Rectal smooth muscle tissue (tissue), 1 donor: ENCODE data around the gene MYL11.

ENCODE experiments used
- H3K27ac ChIP-seq: one replicate; pipeline ENCODE4 v1.7.0; 2013; ENCODE audit warnings: low read depth, low read length, inconsistent platforms
- H3K27me3 ChIP-seq: one replicate; pipeline ENCODE4 v1.7.0; 2013; ENCODE audit warnings: low read length; ENCODE audit not compliant: control insufficient read depth, insufficient read depth
- H3K36me3 ChIP-seq: one replicate; pipeline ENCODE4 v1.7.0; 2013; ENCODE audit warnings: low read length; ENCODE audit not compliant: control insufficient read depth, insufficient read depth
- H3K4me1 ChIP-seq: one replicate; pipeline ENCODE4 v1.7.0; 2013; ENCODE audit warnings: low read length; ENCODE audit not compliant: control insufficient read depth, insufficient read depth
- H3K4me3 ChIP-seq: one replicate; pipeline ENCODE4 v1.7.0; 2013; ENCODE audit warnings: low read length
- H3K9ac ChIP-seq: one replicate; pipeline ENCODE4 v1.7.0; 2013; ENCODE audit warnings: low read length

MYL11 gene

DNA sequence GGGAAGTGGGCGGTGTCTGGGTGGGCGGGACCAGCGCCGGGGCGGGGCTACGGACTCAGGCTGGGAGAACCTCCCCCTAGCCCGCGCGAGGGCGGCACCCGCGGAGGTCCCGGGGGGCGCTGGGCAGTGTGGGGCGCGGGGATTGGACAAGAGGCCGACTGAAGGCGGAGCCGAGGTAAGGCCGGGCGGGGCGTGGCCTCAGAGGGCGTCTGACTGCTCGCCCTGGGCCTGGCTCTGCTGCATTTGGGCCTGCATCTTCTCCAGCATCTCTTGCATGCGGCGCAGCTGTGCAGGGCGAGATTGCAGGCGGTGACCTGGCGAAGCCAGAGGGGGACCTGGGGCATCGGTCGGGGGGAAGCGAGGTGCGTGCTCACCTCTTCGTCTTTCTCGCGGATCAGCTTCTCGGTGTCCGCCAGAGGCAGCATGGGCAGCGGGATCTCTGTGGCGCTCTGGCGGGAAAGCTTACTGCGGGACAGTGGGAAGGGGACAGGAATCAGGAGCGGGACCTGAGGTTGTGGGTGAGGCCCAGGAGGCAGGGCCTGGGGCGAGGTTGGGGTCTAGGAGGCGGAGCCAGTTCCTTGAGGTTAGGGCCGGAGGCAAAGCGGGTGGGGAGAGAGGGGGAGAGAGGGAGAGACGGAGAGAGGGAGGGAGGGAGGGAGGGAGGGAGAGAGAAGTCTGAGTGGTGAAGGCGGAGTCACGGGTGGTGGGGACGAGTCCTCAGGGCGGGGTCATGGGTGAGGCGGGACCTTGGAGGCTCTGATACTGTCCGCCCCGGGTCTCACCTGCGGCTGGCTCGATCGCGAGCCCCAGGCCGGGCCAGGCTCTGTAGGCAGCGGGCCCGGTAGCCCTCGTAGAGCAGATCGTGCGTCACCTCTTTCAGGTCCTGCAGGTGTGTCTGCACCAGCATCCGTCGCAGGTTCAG, 3.9 kb downstream of the MYL11 start:
- peak overlapping the region; percentile 100 for H3K27ac ChIP-seq
- no peaks in the 10 kb centered on the region for H3K27me3 ChIP-seq
- H3K36me3 ChIP-seq = no peaks in the 10 kb centered on the region
- peak overlapping the region; percentile 64 for H3K9ac ChIP-seq
- peaks cover 9% of the 10 kb centered on the region for H3K4me1 ChIP-seq
- H3K4me3 ChIP-seq = peak overlapping the region; percentile 92

DNA sequence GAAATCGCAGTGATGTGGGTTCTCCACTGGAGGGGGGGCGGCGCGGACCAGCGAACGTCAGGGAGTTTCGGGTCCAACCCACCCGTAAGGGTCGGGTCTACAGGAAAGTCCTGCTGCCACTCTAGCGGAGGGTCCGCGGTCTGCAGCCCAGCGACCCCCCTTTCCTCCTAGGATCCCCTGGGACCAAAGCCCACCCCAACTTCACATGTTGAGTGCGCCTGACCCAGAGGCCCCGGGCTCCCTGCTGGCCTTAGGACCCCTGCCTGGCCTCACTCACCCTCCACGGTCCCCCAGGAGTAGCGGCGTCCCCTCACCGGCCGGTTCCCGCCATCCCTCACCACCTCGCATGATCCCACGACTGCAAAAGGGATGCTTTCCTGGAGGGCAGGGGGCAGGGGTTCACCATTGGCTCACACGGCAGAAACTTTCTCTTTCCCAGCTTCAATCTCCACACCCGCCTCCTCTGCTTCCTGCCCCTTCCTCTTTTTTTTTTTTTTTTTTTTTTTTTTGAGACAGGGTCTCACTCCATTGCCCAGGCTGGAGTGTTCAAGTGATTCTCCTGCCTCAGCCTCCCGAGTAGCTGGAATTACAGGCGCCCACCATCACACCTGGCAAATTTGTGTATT, 4.7 kb downstream of the MYL11 start:
- Histone ChIP-seq H3K4me3 (peak overlapping the region; percentile 69), H3K9ac (peak overlapping the region; percentile 64), H3K4me1 (peaks cover 9% of the 10 kb centered on the region), H3K27me3 (no peaks in the 10 kb centered on the region), H3K36me3 (no peaks in the 10 kb centered on the region), H3K27ac (peak overlapping the region; percentile 92)

DNA sequence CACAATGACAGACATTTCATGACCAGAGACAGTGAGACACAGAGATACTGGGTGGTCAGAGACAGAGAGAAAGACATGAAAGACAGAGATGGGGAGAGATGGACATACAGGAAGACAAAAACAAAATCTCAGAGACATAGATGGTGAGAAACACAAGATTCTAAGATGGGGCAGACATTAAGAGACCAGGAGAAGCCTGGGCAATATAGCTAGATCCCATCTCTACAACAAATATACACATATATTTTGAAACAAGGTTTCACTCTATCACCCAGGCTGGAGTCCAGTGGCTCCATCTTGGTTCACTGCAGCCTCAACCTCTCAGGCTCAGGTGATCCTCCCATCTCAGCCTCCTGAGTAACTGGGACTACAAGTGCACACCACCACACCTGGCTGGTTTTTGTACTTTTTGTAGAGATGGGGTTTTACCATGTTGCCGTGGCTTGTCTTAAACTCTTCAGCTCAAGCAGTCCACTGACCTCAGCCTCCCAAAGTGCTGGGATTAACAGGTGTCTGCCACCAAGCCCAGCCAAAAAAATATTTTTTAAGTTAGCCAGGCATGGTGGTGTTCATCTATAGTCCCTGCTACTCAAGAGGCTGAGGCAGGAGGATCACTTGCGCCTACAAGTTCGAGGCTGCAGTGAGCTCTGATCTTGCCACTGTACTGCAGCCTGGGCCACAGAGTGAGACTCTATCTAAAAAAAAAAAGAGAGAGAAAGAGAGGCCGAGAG, 5.6 kb downstream of the MYL11 start:
- Histone ChIP-seq H3K27me3 (no peaks in the 10 kb centered on the region), H3K27ac (no peak overlapping the region), H3K36me3 (no peaks in the 10 kb centered on the region), H3K4me3 (no peak overlapping the region), H3K9ac (no peak overlapping the region), H3K4me1 (peaks cover 9% of the 10 kb centered on the region)

DNA sequence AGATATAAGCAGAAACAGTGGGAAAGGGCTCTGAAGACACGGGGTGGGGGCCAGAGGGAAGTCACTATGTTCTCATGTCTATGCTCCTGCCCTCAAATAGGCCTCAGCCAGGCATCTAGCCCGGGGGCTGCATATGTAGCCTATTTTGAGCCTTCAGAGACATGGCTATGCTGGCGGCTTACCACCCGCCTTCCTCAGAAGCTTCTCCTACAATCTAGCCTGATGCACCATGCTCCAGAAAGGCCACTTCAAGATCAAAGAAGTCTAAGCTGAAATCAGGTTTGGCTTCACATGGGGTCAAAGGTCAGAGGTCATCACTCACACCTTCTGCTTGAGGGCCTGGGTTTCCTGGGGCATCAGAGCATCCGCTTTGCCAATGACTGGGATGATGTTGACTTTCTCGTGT, 6.2 kb downstream of the MYL11 start:
- H3K4me3 ChIP-seq = no peak overlapping the region
- no peak overlapping the region for H3K9ac ChIP-seq
- no peak overlapping the region for H3K27ac ChIP-seq
- H3K27me3 ChIP-seq = no peaks in the 10 kb centered on the region
- no peaks in the 10 kb centered on the region for H3K36me3 ChIP-seq
- peaks cover 9% of the 10 kb centered on the region for H3K4me1 ChIP-seq

DNA sequence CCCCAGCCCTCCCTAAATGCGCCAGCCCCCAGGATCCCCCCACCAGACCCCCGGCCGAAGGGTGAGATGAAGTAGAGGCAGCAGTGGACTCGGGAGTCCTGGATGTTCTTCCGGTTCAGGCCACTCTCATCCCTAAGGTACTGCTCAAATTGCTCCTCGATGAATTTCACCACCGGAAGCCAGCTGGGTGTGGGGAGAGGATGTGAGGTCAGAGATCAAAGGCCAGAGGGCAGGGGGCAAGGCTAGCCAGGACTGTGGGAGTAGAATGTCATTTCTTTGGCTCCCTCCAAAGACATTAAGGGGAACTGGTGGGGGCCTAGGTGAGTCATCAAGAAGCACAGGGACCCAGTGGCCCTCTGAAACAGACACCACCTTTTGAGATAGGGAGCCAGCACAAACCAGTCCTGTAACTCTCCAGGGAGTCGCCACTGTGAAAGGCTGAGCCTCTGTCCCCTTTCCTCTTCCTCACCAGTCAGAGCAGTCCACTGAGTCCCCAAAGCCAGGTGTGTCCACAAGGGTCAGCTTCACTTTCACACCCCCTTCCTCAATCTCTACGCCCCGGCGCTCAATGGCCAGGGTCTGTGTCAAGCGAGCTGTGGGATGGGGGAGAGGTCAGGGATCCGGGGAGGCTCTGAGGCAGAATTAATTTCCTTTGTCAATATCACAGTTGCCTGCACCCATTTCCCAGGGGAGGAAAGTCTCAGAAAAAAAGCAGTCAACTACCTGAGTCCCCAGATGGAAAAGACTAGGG, 6.9 kb downstream of the MYL11 start:
- no peak overlapping the region for H3K27ac ChIP-seq

DNA sequence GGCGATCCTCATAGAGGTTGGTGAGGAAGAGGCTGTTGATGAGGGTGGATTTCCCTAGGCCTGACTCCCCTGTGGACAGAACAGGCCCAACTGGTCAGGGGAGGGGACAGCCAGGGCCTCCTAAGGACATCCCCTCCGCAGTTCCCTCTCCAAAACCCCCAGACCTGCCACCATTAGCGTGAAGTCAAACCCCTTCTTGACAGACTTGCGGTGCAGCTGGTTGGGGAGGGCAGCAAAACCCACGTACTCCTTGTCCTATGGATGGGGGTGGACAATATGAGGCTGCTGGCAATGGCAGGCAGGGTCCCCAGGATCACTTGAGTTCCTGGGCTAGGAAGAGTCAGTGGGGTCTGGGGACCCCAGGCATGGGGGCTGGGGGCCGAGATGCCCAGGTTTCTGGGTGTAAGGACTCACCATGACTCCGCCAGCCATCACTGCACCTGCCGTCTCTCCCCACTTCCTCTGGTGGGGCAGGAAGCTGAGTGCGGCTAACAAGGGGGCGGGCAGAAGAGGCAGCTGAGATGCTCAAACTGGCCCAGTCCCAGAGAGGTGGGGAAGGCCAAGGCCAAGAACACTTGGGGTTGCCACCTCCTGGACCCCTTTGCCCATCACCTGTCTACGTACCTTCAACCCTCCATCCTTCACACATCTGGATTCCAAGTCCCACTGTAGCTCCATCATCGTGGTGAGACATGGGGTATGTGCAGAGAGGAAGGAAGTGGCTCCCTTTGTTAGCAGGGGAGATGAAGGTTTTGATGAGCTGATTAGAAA, 7.7 kb downstream of the MYL11 start, which contains the start of gene SEPTIN1:
Gene SEPTIN1 (minus strand): TSS at position 451 of the 771 bp plus-strand sequence. CDS start 19 bp downstream, at position 432.
- Histone ChIP-seq H3K36me3 (no peaks in the 10 kb centered on the region), H3K4me3 (peak within 1 kb of the TSS; percentile 38), H3K27me3 (no peaks in the 10 kb centered on the region), H3K27ac (no peak within 1 kb of the TSS), H3K9ac (no peak within 1 kb of the TSS), H3K4me1 (peaks cover 6% of the 10 kb centered on the region)

More for the DNA sequence above, 6.9 kb downstream of the MYL11 start:
- Histone ChIP-seq H3K4me3 (peak overlapping the region; percentile 38), H3K36me3 (no peaks in the 10 kb centered on the region), H3K4me1 (peaks cover 9% of the 10 kb centered on the region), H3K27me3 (no peaks in the 10 kb centered on the region), H3K9ac (no peak overlapping the region)

DNA sequence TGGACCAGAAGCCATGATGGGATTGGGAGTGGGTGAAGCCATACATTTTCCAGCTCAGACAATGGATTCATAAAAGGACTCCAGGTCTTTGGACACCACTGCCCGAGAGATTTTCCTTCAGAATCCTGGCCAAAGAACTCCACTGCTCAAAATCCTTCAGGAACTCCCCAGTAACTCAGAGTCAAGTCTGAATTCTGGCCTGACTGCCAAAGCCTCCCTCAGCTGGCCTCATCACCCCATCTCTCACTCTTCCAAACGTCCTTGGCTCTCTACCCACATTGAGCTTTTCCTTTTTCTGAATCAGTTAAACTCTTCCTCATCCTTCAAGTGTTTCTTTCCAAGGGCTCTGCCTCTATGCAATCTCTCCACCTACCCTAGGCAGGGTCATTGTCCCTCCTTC, 8.9 kb downstream of the MYL11 start:
- peaks cover 5% of the 10 kb centered on the region for H3K4me1 ChIP-seq
- no peak overlapping the region for H3K4me3 ChIP-seq
- no peaks in the 10 kb centered on the region for H3K36me3 ChIP-seq
- H3K9ac ChIP-seq = no peak overlapping the region
- no peaks in the 10 kb centered on the region for H3K27me3 ChIP-seq
- no peak overlapping the region for H3K27ac ChIP-seq

DNA sequence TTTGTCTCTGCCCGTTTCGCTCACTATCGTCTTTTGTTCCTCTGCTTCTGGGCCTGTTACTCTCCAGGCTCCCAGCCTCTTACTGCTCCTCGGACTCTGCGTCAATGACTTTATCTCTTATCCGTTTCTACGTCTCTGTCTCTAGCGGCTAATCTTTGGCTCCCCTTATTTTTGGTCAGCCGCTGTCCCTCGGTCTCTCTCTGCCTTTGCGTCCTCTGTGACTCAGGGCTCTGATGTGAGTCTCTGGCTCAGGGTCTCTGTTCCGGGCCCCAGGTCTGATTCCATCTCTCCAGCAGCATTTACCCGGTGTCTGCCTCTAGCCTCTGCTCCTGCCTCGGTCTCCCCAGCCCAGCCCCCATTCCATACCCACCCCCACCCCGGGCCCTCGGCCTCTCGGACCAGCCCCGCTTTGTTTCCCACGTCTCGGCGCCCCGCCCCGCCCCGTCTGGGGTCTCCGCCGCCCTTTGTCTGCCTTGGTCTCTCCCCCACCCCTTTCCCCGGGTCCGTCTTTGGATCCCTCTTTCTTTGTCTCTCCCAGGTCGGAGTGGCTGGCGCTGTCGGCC, 20.1 kb downstream of the MYL11 start:
- peak overlapping the region; percentile 51 for H3K9ac ChIP-seq
- H3K4me1 ChIP-seq = peaks cover 17% of the 10 kb centered on the region
- peak overlapping the region; percentile 84 for H3K27ac ChIP-seq
- H3K4me3 ChIP-seq = peak overlapping the region; percentile 92
- H3K27me3 ChIP-seq = no peaks in the 10 kb centered on the region
- H3K36me3 ChIP-seq = peaks cover 3% of the 10 kb centered on the region

DNA sequence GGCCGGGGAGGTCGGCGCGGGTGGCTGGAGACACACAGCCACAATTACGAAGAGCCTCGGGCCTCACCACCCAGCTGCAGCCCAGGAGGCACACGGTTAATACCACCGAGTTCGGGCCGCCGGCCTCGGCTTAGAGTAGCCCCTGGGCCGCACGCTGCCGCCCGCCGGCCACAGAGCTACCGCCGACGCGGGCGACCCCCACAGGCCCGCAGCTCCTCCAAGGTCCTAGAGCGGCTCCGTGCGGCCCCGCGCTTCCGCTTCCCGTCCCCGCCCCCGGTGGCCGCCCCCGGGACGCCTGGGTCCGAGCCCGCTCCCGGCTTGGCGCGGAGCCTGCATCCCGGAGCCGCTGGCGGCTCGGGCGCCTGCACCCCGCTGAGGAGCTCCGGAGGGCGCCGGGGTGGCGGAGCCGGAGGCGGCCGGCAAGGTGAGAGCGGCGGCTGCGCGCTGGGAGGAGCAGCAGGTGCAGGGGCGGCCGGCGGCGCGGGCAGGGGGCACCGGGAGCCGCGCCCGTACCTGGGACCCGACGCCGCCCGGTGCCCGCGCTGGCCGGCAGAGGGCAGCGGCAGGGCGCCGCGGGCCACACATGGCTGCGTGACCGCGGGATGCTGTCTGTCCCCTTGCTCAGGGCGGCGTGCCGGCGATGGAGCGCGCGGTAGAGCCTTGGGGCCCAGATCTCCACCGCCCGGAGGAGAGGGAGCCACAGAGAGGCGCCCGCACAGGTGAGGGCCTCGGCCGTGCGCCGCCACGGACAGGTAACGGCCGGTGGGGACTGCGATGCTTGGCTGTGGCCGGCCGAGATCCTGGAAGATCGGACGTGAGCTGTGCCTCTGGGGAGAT, 20.8 kb downstream of the MYL11 start, which contains the start of gene ZNF48:
Gene ZNF48 (plus strand): TSS at position 266 of the 837 bp plus-strand sequence. CDS start 375 bp downstream, at position 641.
- Histone ChIP-seq H3K9ac (peak within 1 kb of the TSS; percentile 52), H3K27me3 (no peaks in the 10 kb centered on the region), H3K36me3 (peaks cover 3% of the 10 kb centered on the region), H3K4me1 (peaks cover 19% of the 10 kb centered on the region), H3K4me3 (peak within 1 kb of the TSS; percentile 92), H3K27ac (peak within 1 kb of the TSS; percentile 84)

DNA sequence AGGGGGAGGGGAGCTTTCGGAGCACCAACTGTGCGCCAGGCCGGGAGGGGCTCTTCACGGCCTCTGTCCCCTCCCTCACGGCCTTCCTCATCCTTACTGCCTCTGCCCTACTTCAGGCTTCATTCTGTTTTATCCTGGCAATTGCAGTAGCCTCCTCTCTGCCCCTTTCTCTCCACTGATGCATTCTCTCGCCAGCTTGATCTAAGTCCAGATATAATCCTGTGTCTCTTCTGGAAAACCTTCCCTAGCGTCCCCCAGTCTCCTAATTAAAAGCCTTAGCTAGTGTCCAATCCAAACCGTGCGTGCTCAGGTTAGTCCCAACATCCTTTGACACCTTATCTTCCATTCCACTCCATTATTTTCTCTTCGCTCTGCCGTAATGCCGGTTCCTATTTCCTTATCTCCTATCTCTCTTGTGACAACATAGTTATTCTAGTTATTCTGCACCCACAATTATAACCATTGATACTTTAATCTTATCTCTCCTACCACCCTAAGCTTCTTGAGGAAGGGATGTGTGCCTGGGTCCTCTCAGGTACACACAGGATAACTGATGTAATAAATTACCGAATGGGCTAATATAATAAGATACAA, 21.5 kb downstream of the MYL11 start:
- Histone ChIP-seq H3K4me3 (peak overlapping the region; percentile 92), H3K36me3 (peaks cover 3% of the 10 kb centered on the region), H3K27me3 (no peaks in the 10 kb centered on the region), H3K4me1 (peaks cover 19% of the 10 kb centered on the region), H3K9ac (peak overlapping the region; percentile 52), H3K27ac (peak overlapping the region; percentile 71)
